Fibroblast of lung (primary cell): Measurements from ENCODE around the gene SERPINB1. TPM values are rescaled to one million over a fixed set of nuclear protein-coding genes. Genes with fewer than 3 reads are reported as not detected.

Source experiments
- DNase-seq, 2 donors: peaks; one replicate each; pipeline versions ENCODE4 v3.0.0 to v3.0.0-alpha.2; 2010; ENCODE audit warnings: low read depth in 2 of 2
- H2AFZ ChIP-seq: 2 replicates; pipeline ENCODE4 v1.5.1; 2012; ENCODE audit warnings: low read length, control low read depth, inconsistent platforms
- H3K27ac ChIP-seq: 2 replicates; pipeline ENCODE4 v1.5.1; 2011; ENCODE audit warnings: low read length, control low read depth; ENCODE audit not compliant: insufficient read depth
- H3K27me3 ChIP-seq: 2 replicates; pipeline ENCODE4 v1.5.1; 2011; ENCODE audit warnings: mild to moderate bottlenecking, low read length; ENCODE audit not compliant: control insufficient read depth, insufficient read depth
- H3K36me3 ChIP-seq: 2 replicates; pipeline ENCODE4 v1.5.1; 2011; ENCODE audit warnings: low read length; ENCODE audit not compliant: control insufficient read depth, insufficient read depth
- H3K4me1 ChIP-seq: 2 replicates; pipeline ENCODE4 v1.5.1; 2011; ENCODE audit warnings: low read length; ENCODE audit not compliant: control insufficient read depth, insufficient read depth; ENCODE audit errors: extremely low read depth
- H3K4me2 ChIP-seq: 2 replicates; pipeline ENCODE4 v1.5.1; 2011; ENCODE audit warnings: low read length, control low read depth; ENCODE audit not compliant: insufficient read depth; ENCODE audit errors: extremely low read depth
- H3K4me3 ChIP-seq, 4 experiments: fragments of 200-600 bp in 1 of 4; sonication (generic) in 1 of 4; replicated peaks in 1 of 4; 2 replicates each; pipeline ENCODE4 v1.5.1; 2011 to 2016; ENCODE audit warnings: low read length in 4 of 4, low read depth in 3 of 4, mild to moderate bottlenecking in 3 of 4, control low read depth in 2 of 4, inconsistent platforms in 1 of 4, mixed read lengths in 1 of 4; ENCODE audit not compliant: insufficient read depth in 1 of 4; ENCODE audit errors: control extremely low read depth in 1 of 4
- H3K79me2 ChIP-seq: 2 replicates; pipeline ENCODE4 v1.5.1; 2012; ENCODE audit warnings: mild to moderate bottlenecking, low read length, inconsistent platforms; ENCODE audit not compliant: control insufficient read depth, insufficient read depth
- H3K9ac ChIP-seq: 2 replicates; pipeline ENCODE4 v1.5.1; 2011; ENCODE audit warnings: mild to moderate bottlenecking, low read length, control low read depth; ENCODE audit not compliant: insufficient read depth
- H3K9me3 ChIP-seq: 2 replicates; pipeline ENCODE4 v1.5.1; 2012; ENCODE audit warnings: low read depth, low read length; ENCODE audit not compliant: control insufficient read depth, insufficient read depth
- H4K20me1 ChIP-seq: 2 replicates; pipeline ENCODE4 v1.5.1; 2011; ENCODE audit warnings: low read length; ENCODE audit not compliant: control insufficient read depth, insufficient read depth; ENCODE audit errors: extremely low read depth
- EZH2 ChIP-seq: IDR thresholded peaks from 2 replicates; pipeline ENCODE4 v1.5.1; 2012; ENCODE audit warnings: low read length, control low read depth, mild to moderate bottlenecking; ENCODE audit errors: missing control alignments
- polyA plus RNA-seq, 2 donors: library from polyadenylated mRNA; depleted of rRNA in 1 of 2; stranded (reverse) in 1 of 2; unstranded in 1 of 2; fragments of >200 nt; gene quantifications; 2 replicates each; pipeline ENCODE4 v1.2.1, GENCODE V29; 2011 to 2012; ENCODE audit warnings: missing spikeins in 1 of 2
- total RNA-seq: library from RNA; depleted of rRNA; stranded (reverse); fragments of >200 nt; gene quantifications from 2 replicates; pipeline ENCODE4 v1.2.1, GENCODE V29; 2014
- TF ChIP-seq, protein P1 (sequence below), 2 donors: IDR thresholded peaks in 1 of 2; conservative IDR thresholded peaks in 1 of 2; 1 replicate in 1 of 2; 2 replicates in 1 of 2; pipeline ENCODE4 v1.5.1; 2011 to 2012; ENCODE audit warnings: low read length in 2 of 2, control low read depth in 1 of 2, inconsistent platforms in 1 of 2, low read depth in 1 of 2, mild to moderate bottlenecking in 1 of 2

Gene SERPINB1
- total and polyA plus RNA-seq, 2 donors (not counting 1 experiment from before 2014, with no cell fraction given) = 19.3 to 39.5 TPM

DNA sequence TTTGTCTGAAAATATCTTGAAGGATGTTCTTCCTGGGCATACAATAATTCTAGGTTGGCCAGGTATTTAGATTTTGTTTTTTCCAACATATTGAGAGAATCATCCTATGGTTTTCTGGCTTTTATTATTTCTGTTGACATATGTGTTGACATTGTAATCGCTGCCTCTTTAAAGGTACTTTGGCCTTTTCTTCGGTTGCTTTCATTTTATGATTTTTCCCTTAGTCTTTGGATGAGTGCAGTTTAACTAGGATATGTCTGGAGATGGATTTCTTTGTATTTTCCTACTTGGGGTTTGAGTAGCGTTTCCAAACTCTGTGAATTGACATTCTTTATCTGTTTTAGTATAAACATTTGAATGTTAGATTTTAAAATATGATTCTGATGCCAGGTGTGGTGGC is 11.5 kb downstream of the SERPINB1 start:
- no peak overlapping the region for H2AFZ ChIP-seq
- H3K9me3 ChIP-seq = no peaks in the 10 kb centered on the region
- H3K27me3 ChIP-seq = no peaks in the 10 kb centered on the region
- H3K9ac ChIP-seq = no peak overlapping the region
- H3K79me2 ChIP-seq = no peaks in the 10 kb centered on the region
- no peaks in the 10 kb centered on the region for H3K36me3 ChIP-seq
- no peaks in the 10 kb centered on the region for H3K4me1 ChIP-seq
- no peak overlapping the region for H3K4me2 ChIP-seq
- H3K4me3 ChIP-seq = no peak overlapping the region
- no peak overlapping the region for H3K27ac ChIP-seq
- TF ChIP-seq EZH2 = no peak
- TF ChIP-seq, protein P1, sequence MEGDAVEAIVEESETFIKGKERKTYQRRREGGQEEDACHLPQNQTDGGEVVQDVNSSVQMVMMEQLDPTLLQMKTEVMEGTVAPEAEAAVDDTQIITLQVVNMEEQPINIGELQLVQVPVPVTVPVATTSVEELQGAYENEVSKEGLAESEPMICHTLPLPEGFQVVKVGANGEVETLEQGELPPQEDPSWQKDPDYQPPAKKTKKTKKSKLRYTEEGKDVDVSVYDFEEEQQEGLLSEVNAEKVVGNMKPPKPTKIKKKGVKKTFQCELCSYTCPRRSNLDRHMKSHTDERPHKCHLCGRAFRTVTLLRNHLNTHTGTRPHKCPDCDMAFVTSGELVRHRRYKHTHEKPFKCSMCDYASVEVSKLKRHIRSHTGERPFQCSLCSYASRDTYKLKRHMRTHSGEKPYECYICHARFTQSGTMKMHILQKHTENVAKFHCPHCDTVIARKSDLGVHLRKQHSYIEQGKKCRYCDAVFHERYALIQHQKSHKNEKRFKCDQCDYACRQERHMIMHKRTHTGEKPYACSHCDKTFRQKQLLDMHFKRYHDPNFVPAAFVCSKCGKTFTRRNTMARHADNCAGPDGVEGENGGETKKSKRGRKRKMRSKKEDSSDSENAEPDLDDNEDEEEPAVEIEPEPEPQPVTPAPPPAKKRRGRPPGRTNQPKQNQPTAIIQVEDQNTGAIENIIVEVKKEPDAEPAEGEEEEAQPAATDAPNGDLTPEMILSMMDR (conservative IDR thresholded peaks at IDR 0.05 in 1 of 2, IDR thresholded peaks at IDR 0.05 in 1 of 2; ENCODE audit: low read depth in 1 of 2, low read length in 2 of 2) = no peak
- DNase-seq = no peak
- no peaks in the 10 kb centered on the region for H4K20me1 ChIP-seq

DNA sequence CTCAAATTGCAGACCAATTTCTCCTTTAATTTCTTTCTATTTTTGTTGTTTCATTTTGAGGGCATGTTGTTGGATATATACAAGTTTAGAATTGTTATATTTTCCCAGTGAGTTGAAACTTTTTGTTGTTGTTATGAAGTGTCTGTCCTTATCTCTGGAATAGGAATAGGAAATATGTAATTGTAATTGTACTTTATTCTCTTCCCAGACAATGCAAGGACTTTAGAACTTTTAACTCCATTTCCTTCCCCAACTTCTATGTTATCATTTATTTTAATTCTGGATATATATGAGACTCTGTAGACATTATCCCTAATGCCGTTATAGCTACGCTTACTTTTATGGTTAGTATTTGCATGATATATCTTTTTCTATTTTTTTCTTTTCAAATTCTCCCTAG is 12.4 kb downstream of the SERPINB1 start:
- Histone ChIP-seq H3K4me3 (no peak overlapping the region), H3K9me3 (no peaks in the 10 kb centered on the region), H2AFZ (no peak overlapping the region), H3K4me1 (no peaks in the 10 kb centered on the region), H3K27ac (no peak overlapping the region), H3K9ac (no peak overlapping the region), H3K79me2 (no peaks in the 10 kb centered on the region), H3K36me3 (peaks cover under 1% of the 10 kb centered on the region), H3K27me3 (no peaks in the 10 kb centered on the region), H4K20me1 (no peaks in the 10 kb centered on the region), H3K4me2 (no peak overlapping the region)
- no peak for DNase-seq
- no peak for TF ChIP-seq EZH2
- TF ChIP-seq, protein P1 (conservative IDR thresholded peaks at IDR 0.05 in 1 of 2, IDR thresholded peaks at IDR 0.05 in 1 of 2; ENCODE audit: low read depth in 1 of 2, low read length in 2 of 2) = no peak

DNA sequence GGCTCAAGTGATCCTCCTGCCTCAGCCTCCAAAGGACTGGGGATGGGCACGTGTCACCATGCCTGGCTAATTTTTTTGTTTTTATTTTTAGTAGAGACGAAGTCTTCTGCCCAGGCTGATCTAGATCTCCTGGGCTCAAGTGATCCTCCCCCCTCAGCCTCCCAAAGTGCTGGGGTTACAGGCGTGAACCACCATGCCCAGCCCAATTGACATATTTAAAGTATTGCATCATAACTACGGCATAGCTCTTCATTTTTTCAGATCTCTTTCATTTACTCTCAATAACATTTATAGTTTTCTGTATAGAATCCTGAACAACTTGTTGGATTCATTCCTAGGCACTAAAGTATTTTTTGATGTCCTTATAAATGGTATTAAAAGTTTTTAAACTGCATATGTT is 13.0 kb downstream of the SERPINB1 start:
- no peak overlapping the region for H3K9ac ChIP-seq
- no peaks in the 10 kb centered on the region for H3K79me2 ChIP-seq
- H3K4me1 ChIP-seq = peaks cover 2% of the 10 kb centered on the region
- no peak overlapping the region for H3K4me3 ChIP-seq
- TF ChIP-seq, protein P1 (conservative IDR thresholded peaks at IDR 0.05 in 1 of 2, IDR thresholded peaks at IDR 0.05 in 1 of 2; ENCODE audit: low read depth in 1 of 2, low read length in 2 of 2) = no peak
- TF ChIP-seq EZH2 = no peak
- H3K27me3 ChIP-seq = no peaks in the 10 kb centered on the region
- DNase-seq = no peak
- H3K9me3 ChIP-seq = no peaks in the 10 kb centered on the region
- H4K20me1 ChIP-seq = no peaks in the 10 kb centered on the region
- H2AFZ ChIP-seq = no peak overlapping the region
- H3K36me3 ChIP-seq = peaks cover 1% of the 10 kb centered on the region
- no peak overlapping the region for H3K27ac ChIP-seq
- no peak overlapping the region for H3K4me2 ChIP-seq
